ENCODE results near the gene WDR18.
"Not testable (repeated sequence)": the region's sequence is repeated elsewhere in the genome, so short reads cannot be mapped to it uniquely, and the experiment has no call there.

The WDR18 gene

GRCh38 chr19:954672-955494, 29.3 kb upstream of the WDR18 start:
- H3K9me3 Mint-ChIP-seq, result no peaks in the 10 kb centered on the region
- intact Hi-C loops (cut with micrococcal nuclease), result no loop called here
- peaks cover 69% of the 10 kb centered on the region for H3K36me3 Mint-ChIP-seq (ENCODE audit: low read depth)
- peaks cover 84% of the 10 kb centered on the region for H3K4me1 Mint-ChIP-seq (ENCODE audit: low read depth)
- peak overlapping the region; percentile 24 for H3K27ac Mint-ChIP-seq
- H3K27me3 Mint-ChIP-seq, result no peaks in the 10 kb centered on the region
- no peak overlapping the region for H3K4me3 Mint-ChIP-seq

GRCh38 chr19:955803-956765, 28.1 kb upstream of the WDR18 start:
- Mint-ChIP-seq H3K9me3 (no peaks in the 10 kb centered on the region), H3K4me3 (no peak overlapping the region), H3K4me1 (ENCODE audit: low read depth) (peaks cover 79% of the 10 kb centered on the region), H3K27me3 (no peaks in the 10 kb centered on the region), H3K36me3 (ENCODE audit: low read depth) (peaks cover 79% of the 10 kb centered on the region), H3K27ac (no peak overlapping the region)
- intact Hi-C loops (cut with micrococcal nuclease), result no loop called here

GRCh38 chr19:956766-957440, 27.2 kb upstream of the WDR18 start:
- Mint-ChIP-seq H3K9me3 (no peaks in the 10 kb centered on the region), H3K27me3 (no peaks in the 10 kb centered on the region), H3K4me3 (no peak overlapping the region), H3K27ac (no peak overlapping the region), H3K36me3 (ENCODE audit: low read depth) (peaks cover 87% of the 10 kb centered on the region), H3K4me1 (ENCODE audit: low read depth) (peaks cover 79% of the 10 kb centered on the region)
- intact Hi-C loops (cut with micrococcal nuclease), result no loop called here

GRCh38 chr19:957578-957977, 26.6 kb upstream of the WDR18 start:
- H3K27ac Mint-ChIP-seq; H3K4me3 Mint-ChIP-seq; intact Hi-C loops (cut with micrococcal nuclease); H3K27me3 Mint-ChIP-seq; H3K9me3 Mint-ChIP-seq: not testable (repeated sequence)
- H3K36me3 Mint-ChIP-seq (ENCODE audit: low read depth), result peaks cover 94% of the 10 kb centered on the region
- peaks cover 80% of the 10 kb centered on the region for H3K4me1 Mint-ChIP-seq (ENCODE audit: low read depth)

- H3K36me3 Mint-ChIP-seq (ENCODE audit: low read depth), result peaks cover 98% of the 10 kb centered on the region
- no peak overlapping the region for H3K4me3 Mint-ChIP-seq
- H3K27ac Mint-ChIP-seq, result peak overlapping the region; percentile 35
- H3K9me3 Mint-ChIP-seq, result no peaks in the 10 kb centered on the region
- H3K4me1 Mint-ChIP-seq (ENCODE audit: low read depth), result peaks cover 69% of the 10 kb centered on the region
- intact Hi-C loops (cut with micrococcal nuclease), result no loop called here
- no peaks in the 10 kb centered on the region for H3K27me3 Mint-ChIP-seq
These were observed 24.9 kb upstream of the WDR18 start for GRCh38 chr19:958967-959855.

GRCh38 chr19:960020-960419, 24.1 kb upstream of the WDR18 start:
- H3K27me3 Mint-ChIP-seq, result no peaks in the 10 kb centered on the region
- peaks cover 98% of the 10 kb centered on the region for H3K36me3 Mint-ChIP-seq (ENCODE audit: low read depth)

GRCh38 chr19:960601-960938, 23.6 kb upstream of the WDR18 start:
- H3K4me3 Mint-ChIP-seq, result no peak overlapping the region
- no peaks in the 10 kb centered on the region for H3K9me3 Mint-ChIP-seq
- intact Hi-C loops (cut with micrococcal nuclease), result no loop called here
- no peak overlapping the region for H3K27ac Mint-ChIP-seq
- H3K4me1 Mint-ChIP-seq (ENCODE audit: low read depth), result peaks cover 55% of the 10 kb centered on the region
- H3K36me3 Mint-ChIP-seq (ENCODE audit: low read depth), result peaks cover 98% of the 10 kb centered on the region
- H3K27me3 Mint-ChIP-seq, result no peaks in the 10 kb centered on the region

More at GRCh38 chr19:960020-960419, 24.1 kb upstream of the WDR18 start:
- Mint-ChIP-seq H3K27ac (no peak overlapping the region), H3K4me1 (ENCODE audit: low read depth) (peaks cover 61% of the 10 kb centered on the region), H3K4me3 (no peak overlapping the region), H3K9me3 (no peaks in the 10 kb centered on the region)
- intact Hi-C loops (cut with micrococcal nuclease), result no loop called here

GRCh38 chr19:961866-962620, 22.1 kb upstream of the WDR18 start:
- peaks cover 98% of the 10 kb centered on the region for H3K36me3 Mint-ChIP-seq (ENCODE audit: low read depth)

GRCh38 chr19:962683-963400, 21.3 kb upstream of the WDR18 start:
- no peak overlapping the region for H3K27ac Mint-ChIP-seq
- peaks cover 100% of the 10 kb centered on the region for H3K36me3 Mint-ChIP-seq (ENCODE audit: low read depth)
- H3K9me3 Mint-ChIP-seq, result no peaks in the 10 kb centered on the region
- intact Hi-C loops (cut with micrococcal nuclease), result no loop called here
- H3K4me3 Mint-ChIP-seq, result no peak overlapping the region
- no peaks in the 10 kb centered on the region for H3K27me3 Mint-ChIP-seq
- peaks cover 40% of the 10 kb centered on the region for H3K4me1 Mint-ChIP-seq (ENCODE audit: low read depth)

More at GRCh38 chr19:961866-962620, 22.1 kb upstream of the WDR18 start:
- Mint-ChIP-seq H3K4me3 (no peak overlapping the region), H3K27ac (peak overlapping the region; percentile 60), H3K9me3 (no peaks in the 10 kb centered on the region), H3K4me1 (ENCODE audit: low read depth) (peaks cover 48% of the 10 kb centered on the region), H3K27me3 (no peaks in the 10 kb centered on the region)
- intact Hi-C loops (cut with micrococcal nuclease), result no loop called here

- Mint-ChIP-seq H3K27me3 (no peaks in the 10 kb centered on the region), H3K4me3 (no peak overlapping the region), H3K9me3 (no peaks in the 10 kb centered on the region), H3K4me1 (ENCODE audit: low read depth) (peaks cover 36% of the 10 kb centered on the region), H3K36me3 (ENCODE audit: low read depth) (peaks cover 100% of the 10 kb centered on the region), H3K27ac (no peak overlapping the region)
- intact Hi-C loops (cut with micrococcal nuclease), result no loop called here
These were observed 20.6 kb upstream of the WDR18 start for GRCh38 chr19:963486-963951.

- Mint-ChIP-seq H3K27me3 (no peaks in the 10 kb centered on the region), H3K27ac (no peak overlapping the region), H3K9me3 (no peaks in the 10 kb centered on the region), H3K4me3 (no peak overlapping the region), H3K4me1 (ENCODE audit: low read depth) (peaks cover 30% of the 10 kb centered on the region), H3K36me3 (ENCODE audit: low read depth) (peaks cover 100% of the 10 kb centered on the region)
- intact Hi-C loops (cut with micrococcal nuclease), result no loop called here
These were observed 20.0 kb upstream of the WDR18 start for GRCh38 chr19:964116-964520.
